ENCODE measurements around the gene SEMA7A.

Gene SEMA7A

GRCh38 chr15:74386496-74387140 lies 47.1 kb downstream of the SEMA7A start:
- DNase-seq: no peak

DNA sequence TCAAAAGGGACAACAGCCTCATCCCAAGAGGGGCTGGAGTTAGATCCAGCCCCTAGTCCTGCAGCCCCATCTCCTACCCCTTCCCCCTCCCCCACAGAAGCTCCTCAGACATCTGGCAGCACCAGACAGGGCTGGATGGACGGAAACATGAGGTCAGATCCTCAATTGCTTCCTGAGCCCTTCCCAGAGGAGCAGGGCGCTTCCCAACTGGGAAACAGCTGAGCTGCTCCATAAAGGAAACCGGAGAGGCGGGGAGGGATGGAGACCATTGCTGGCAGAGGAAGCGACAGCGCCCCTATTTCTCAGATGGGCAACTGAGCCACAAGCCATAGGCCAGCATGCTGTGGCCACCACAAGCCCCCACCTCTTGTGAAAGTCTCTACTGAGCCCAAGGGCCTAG lies 48.0 kb downstream of the SEMA7A start:
- no peak for DNase-seq

- peak; percentile 97 for DNase-seq
Measured at GRCh38 chr15:74384881-74385643, 48.7 kb downstream of the SEMA7A start.

DNA sequence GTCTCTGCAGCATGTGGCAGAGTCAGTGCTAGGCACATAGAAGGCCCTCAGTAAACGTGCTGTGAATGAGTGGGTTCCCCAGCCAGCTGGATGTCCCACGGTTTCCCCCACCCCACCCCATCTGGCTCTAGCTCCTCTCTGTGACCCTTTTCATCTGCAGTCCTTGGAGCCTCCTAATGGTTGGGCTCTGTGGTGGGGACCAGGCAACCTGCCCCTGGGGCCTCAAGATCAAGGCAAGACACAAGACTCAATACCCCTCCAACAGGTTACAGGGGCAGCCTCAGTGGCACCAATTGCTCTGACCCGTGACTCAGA lies 49.2 kb downstream of the SEMA7A start:
- no peak for DNase-seq

- peak; percentile 98 for DNase-seq
Measured at GRCh38 chr15:74383695-74384565, 49.8 kb downstream of the SEMA7A start.

DNA sequence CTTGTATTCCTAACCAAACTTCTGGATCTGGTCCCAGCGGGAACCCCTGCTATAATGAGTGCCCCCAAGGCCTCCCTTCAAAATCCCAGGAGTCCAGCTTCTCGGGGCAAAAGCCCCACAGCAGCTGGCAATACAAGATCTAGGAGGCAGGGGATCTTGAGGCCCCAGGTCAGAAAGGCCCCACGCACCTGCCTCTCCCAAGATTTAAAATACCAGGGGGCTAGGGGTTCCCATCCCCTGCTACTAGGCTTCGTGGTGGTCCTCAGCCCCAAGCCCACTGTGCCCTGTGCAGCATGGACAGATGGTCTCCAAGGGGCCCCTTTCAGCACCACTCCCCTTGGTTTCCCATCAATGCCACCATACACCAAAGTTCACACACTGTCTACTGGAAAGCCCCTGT lies 50.5 kb downstream of the SEMA7A start:
- DNase-seq: no peak

GRCh38 chr15:74382004-74382816 lies 51.5 kb downstream of the SEMA7A start:
- peak; percentile 90 for DNase-seq

- no peak for DNase-seq
Measured at GRCh38 chr15:74381481-74381880, 52.3 kb downstream of the SEMA7A start.

GRCh38 chr15:74381190-74381453 lies 52.6 kb downstream of the SEMA7A start:
- DNase-seq: no peak

- no peak for DNase-seq
Measured at GRCh38 chr15:74380361-74381189, 53.2 kb downstream of the SEMA7A start.

- DNase-seq: no peak
Measured at GRCh38 chr15:74378848-74379247, 54.9 kb downstream of the SEMA7A start.

DNA sequence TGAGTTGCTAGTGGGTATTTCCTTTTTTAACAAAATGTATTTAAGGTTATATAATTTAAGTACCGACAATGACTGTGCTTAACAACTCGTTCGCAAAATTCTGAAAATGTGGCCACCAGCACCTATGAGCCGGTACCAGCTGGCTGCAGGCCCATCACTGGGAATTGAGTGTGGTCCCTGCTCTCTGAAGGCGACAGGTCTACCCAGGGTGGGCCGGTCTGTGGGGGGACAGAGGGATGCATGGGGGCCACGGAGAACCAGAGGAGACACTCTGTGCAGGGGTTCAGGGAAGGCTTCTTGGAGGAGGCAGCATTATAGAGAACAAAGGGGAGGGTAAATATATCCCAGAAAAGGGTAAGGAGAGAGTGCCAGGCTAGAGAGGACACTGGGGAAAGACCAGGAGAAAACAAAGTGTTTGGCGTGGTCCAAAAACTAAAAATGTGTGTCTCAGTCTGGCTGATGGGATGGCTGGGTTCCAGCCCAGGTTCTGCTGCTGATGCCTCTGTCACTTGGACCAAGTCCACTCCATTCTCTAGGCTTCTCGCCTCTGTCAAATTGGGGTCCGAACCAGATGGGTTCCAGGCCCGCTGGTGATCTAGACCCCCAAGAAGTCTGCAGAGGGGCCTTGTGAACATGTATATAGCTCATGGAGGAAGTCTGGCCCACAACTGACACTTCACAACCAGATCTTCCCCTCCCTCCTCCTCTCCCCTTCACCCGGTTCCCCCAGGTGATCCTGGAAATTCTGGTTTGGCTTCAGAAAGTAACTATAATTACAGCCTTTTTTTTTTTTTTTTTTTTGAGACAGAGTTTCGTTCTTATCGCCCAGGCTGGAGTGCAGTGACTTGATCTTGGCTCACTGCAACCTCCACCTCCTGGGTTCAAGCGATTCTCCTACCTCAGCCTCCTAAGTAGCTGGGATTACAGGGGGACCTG lies 55.7 kb downstream of the SEMA7A start:
- DNase-seq: no peak

DNA sequence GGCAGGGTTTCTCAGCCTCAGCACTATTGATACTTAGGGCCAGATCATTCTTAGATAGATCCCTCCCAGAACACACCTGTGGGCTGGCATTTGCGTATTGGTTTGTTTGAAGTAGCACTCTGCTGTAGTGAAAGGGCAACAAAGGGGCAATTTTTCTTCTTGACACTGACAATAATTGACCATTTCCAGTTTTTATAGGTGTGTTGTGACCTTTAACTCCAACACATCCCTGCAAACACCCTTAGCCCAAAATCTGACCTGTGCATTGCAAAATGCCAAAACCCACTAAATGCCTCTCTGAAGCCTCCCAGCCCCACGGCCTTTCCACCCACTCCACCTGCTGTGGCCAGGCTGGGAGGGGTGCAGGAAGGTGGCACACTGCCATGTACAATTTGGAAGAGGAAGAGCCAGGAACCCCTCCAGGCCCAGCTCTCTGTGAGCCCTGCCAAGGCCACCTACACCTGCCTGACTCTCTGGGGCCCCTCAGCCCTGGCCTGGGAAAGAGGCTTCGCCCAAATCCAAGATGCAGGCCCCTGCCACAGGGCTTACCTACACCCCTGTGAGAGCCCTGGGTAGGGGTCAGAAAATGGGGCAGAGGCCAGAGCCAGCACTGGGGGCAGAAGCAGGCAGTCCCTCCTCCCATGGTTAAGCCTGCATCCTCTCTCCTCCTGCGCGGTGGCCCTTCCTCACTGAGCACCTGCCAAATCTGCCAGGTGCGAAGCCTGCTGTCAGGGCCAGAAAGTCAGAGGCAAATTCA lies 56.8 kb downstream of the SEMA7A start:
- peak; percentile 87 for DNase-seq

DNA sequence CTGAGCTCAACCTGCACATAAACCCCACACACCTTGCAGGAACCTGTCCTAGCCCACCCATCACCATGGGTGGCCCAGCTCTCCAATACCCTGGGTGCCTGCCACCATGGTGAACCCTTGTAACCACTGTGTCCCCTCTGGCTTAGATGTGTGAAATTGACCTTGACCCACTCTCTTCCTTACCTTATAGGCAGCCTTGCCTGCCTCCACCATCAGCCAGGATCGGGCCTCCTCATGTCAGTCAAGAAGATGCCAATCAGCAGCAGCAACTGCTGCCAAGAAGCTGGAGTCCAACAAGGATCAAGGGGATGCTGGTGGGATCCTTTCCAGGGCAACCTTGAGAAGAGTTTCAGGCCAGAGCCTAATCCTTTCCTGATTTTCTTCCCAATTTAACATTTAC lies 57.5 kb downstream of the SEMA7A start:
- DNase-seq: no peak

- DNase-seq: peak; percentile 96
Measured at GRCh38 chr15:74375303-74375693, 58.5 kb downstream of the SEMA7A start.

DNA sequence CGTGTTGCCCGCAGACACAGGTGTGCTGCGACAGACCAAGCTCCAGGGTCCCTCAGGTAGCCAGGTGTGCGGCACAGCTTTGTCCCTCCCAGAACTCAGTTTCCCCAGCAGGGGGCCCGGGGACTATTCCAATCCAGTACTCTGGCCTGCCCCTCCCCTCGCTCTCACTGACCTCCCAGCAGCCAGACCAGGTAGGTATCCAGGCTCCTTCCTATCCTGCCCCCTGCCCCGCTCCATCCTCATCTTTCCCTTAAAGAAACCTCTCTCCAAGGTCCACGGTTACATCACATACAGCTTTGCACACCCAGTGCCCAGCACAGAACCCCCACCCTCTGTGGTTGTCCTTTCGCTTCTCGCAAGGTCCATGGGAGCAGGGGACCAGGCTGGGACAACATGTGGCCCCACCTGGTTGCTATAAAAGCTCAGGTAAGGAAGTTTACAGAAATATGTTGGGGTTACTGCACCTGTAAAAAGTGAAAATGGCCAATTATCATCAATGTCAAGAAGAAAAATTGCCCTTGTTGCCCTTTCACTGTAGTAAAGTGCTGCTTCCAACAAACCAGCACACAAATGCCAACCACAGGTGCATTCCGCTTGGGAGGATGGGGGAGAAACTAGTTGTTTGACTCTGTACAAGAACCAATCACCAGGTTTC lies 59.0 kb downstream of the SEMA7A start:
- no peak for DNase-seq

DNA sequence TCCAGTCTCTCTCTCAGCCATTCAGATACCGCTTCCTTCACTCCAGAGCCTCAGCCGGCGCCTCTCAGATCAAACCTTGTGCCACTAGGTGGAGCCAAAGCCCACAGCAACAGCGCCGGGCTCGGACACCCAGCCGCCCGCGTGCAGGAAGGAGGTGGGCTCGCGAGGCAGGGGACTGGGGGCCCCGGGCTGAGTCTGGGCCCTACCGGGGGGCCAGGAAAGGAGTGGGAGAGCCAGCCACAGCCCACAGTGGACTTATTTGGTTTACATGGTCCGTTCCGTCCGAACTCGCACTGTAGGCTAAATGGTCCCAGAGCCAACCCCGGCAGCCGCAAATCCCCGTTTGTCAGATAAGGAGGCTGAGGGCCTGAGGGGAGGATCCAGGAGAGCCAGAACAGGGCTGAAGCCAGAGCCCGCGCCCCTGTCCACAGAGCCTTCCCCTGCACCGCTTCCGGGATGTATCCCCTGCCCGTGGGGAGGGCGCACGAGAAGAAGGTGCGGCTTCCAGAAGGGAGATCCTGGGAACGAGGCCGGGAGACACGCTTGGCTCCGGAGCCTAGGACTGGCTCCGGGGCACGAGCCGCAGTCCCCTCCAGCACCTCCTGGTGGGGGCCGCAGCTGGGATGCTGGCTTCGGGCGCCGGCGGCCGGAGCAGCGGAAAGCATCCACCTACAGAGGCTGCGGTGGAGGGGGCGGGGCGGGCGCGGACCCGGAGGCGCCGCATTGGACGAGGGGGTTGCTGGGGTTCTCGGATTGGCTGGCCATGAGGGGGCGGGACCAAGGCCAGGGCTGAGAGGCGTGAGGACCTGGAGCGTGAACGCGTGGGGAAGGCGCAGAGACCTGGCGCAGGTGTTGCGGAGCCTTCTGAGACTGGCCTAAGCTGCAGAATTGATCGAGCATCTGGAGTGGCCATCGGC lies 59.8 kb downstream of the SEMA7A start:
- peak; percentile 99 for DNase-seq

DNA sequence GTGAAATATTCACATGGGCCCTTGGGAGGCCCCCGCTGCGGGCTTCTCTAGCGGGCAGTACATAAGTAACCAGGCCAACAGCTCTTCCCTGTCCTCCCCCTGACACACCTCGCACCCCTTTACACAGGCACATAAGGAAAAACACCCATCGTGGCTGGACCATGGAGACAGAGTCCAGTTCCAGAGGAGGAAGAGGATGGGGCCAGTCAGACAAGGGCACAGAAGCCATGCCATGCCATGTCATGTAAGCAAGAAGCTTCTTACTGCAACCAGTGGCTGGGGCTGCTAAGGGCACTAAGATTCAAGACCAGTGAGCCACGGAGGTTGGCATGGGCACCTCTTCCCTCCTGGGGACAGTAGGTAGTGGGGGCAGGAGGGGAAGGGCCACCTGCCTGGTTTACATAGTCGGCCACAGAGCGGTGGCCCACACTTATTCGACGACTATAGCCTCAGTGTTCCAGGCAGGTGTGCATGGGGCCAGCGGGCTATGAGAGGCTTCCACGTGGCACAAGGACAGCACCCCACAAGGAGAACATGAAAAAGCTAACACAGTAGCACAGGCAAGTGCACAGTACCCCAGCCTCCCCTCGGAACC lies 60.6 kb downstream of the SEMA7A start:
- DNase-seq: no peak

Data from RPMI8226 (cell line).